T-helper 2 cell treated with Interferon-gamma antibody and Interleukin-4, amounts not matched to agents 5 μg/mL and 100 μg/mL, for 36 hours (primary cell): ENCODE measurements around the gene PIPOX.
"Not testable (repeated sequence)": the region's sequence is repeated elsewhere in the genome, so short reads cannot be mapped to it uniquely, and the experiment has no call there.

ENCODE experiments used
- DNase-seq: peaks from one replicate; pipeline ENCODE4 v3.0.0; 2021; ENCODE audit warnings: low spot score
- H3K27ac Mint-ChIP-seq: one replicate; pipeline ENCODE4 v1.8.0; 2021; ENCODE audit warnings: mild to moderate bottlenecking, mixed read lengths
- H3K27me3 Mint-ChIP-seq: one replicate; pipeline ENCODE4 v1.8.0; 2021; ENCODE audit warnings: low read depth, mixed read lengths
- H3K36me3 Mint-ChIP-seq: one replicate; pipeline ENCODE4 v1.8.0; 2021; ENCODE audit warnings: low read depth, mixed read lengths
- H3K4me1 Mint-ChIP-seq: one replicate; pipeline ENCODE4 v1.8.0; 2021; ENCODE audit warnings: low read depth, mixed read lengths
- H3K4me3 Mint-ChIP-seq: one replicate; pipeline ENCODE4 v1.8.0; 2022; ENCODE audit warnings: mild to moderate bottlenecking, moderate library complexity, mixed read lengths
- H3K9me3 Mint-ChIP-seq: one replicate; pipeline ENCODE4 v1.8.0; 2021; ENCODE audit warnings: mixed read lengths

The PIPOX gene

DNA sequence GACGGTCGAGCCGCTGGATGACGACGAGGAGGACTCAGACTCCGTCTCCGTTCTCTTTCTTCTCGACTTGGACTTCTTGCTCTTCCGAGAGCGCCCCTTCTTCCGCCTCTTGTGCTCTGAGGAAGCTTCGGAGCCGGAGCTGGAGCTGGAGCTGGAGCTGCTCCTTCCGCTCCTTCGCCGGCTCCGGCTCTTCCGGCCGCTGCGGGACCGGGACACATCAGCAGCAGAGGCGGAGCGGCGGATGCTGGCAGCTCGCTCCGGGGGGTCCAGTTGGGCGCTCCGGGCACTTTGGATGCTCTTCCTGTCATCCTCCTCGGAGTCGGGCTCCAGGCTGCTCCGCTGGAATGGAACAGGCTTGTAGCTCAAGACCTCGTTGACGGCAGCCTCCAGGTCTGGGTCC lies 36.9 kb downstream of the PIPOX start:
- Mint-ChIP-seq H3K4me1 (no peaks in the 10 kb centered on the region), H3K36me3 (peaks cover 16% of the 10 kb centered on the region), H3K27me3 (no peaks in the 10 kb centered on the region), H3K4me3 (no peak overlapping the region), H3K27ac (no peak overlapping the region), H3K9me3 (no peaks in the 10 kb centered on the region)
- no peak for DNase-seq

DNA sequence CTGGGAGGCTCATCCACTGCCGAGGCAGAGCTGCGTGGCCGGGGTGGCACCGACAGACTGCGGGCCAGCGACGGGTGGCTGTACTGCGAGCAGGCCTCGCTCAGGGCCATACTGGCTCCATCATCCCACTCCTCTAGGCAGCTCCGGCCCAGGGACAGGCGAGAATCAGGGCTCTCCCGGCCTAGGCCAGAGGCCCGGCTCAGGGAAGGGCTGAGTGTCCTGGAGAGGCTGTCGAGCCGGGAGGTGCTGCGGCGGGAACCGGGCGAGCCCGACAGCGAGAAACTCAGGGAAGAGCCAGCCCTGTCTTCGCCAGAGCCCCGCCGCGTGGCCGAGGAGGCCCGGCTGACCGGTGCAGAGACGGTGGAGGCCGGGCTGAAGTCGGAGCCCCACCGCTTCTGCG lies 37.4 kb downstream of the PIPOX start:
- Mint-ChIP-seq H3K27ac (no peak overlapping the region), H3K27me3 (no peaks in the 10 kb centered on the region), H3K36me3 (peaks cover 16% of the 10 kb centered on the region), H3K9me3 (no peaks in the 10 kb centered on the region), H3K4me3 (no peak overlapping the region), H3K4me1 (no peaks in the 10 kb centered on the region)
- DNase-seq = no peak

DNA sequence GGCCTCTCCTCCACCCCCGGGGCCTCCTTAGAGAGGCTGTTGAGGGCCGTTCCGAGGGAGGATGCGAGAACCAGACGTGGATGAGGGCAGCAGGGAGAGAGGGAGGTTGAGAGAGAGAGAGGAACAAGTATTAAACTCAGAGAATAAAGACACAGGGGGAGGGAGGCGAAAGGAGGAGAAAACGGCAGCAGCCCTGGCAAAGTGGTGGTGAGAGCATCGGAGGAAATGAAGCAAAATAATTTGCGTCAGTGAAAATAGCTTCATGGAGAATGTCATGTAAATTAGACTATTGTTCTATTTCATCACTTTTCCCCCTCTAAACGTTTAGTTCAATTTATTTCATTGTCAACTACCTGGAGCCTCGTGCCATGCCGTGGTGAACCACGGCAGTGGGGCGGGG lies 38.0 kb downstream of the PIPOX start:
- DNase-seq = no peak
- no peak overlapping the region for H3K4me3 Mint-ChIP-seq
- H3K4me1 Mint-ChIP-seq = no peaks in the 10 kb centered on the region
- H3K36me3 Mint-ChIP-seq = peaks cover 16% of the 10 kb centered on the region
- H3K9me3 Mint-ChIP-seq = no peaks in the 10 kb centered on the region
- no peaks in the 10 kb centered on the region for H3K27me3 Mint-ChIP-seq
- H3K27ac Mint-ChIP-seq = no peak overlapping the region

DNA sequence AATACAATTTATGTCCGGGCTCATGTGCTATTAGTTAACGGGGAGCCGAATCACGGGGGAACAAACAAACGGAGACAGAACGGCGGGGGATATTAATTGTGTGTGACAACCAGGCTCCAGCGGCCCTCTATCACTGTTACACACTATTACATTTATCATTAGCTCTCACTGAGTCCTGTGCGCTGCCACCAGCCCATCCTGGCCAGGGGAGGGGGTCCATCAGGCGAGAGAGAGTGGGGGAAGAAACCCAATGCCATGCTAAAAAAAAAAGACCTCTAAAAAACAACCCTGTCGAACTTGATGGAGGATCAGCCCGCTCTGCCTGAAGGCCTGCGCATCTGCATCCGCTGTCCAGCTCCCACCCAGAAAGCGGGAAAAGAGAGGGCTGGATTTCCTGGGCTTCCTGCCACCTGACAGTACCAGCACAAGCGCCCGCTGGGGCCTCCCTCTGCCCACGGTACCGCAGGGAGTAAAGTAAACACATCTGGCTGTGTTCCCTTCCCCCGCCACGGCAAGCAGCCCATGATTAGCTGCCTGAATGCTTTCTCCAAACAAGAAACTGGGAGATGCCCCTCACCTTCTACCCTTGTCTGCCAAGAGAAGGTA lies 41.7 kb downstream of the PIPOX start:
- Mint-ChIP-seq H3K4me3 (no peak overlapping the region), H3K36me3 (peaks cover 27% of the 10 kb centered on the region), H3K27ac (no peak overlapping the region), H3K27me3 (no peaks in the 10 kb centered on the region), H3K4me1 (no peaks in the 10 kb centered on the region), H3K9me3 (no peaks in the 10 kb centered on the region)
- DNase-seq = no peak

DNA sequence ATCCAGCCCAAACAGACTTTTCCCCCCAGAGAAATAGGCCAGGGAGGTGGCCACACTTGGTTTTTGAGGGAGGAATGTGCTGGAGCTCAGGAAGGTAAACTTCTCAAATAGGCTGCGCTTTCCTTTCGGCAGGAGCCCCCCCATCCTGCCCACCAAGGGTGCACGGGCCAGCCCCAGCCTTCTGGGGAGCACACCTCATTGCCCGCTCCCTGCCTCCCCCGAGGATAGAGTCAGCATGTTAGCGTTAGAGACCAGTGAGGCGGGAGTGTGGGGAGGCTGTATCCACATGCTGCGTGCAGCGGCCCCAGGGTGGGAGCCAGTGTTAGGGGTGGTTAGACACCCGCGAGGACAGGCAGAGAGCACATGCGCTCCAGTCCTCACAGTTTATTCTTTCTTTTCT lies 42.3 kb downstream of the PIPOX start:
- Mint-ChIP-seq H3K9me3 (no peaks in the 10 kb centered on the region), H3K4me3 (no peak overlapping the region), H3K4me1 (no peaks in the 10 kb centered on the region), H3K27ac (no peak overlapping the region), H3K27me3 (no peaks in the 10 kb centered on the region), H3K36me3 (peaks cover 29% of the 10 kb centered on the region)
- no peak for DNase-seq

DNA sequence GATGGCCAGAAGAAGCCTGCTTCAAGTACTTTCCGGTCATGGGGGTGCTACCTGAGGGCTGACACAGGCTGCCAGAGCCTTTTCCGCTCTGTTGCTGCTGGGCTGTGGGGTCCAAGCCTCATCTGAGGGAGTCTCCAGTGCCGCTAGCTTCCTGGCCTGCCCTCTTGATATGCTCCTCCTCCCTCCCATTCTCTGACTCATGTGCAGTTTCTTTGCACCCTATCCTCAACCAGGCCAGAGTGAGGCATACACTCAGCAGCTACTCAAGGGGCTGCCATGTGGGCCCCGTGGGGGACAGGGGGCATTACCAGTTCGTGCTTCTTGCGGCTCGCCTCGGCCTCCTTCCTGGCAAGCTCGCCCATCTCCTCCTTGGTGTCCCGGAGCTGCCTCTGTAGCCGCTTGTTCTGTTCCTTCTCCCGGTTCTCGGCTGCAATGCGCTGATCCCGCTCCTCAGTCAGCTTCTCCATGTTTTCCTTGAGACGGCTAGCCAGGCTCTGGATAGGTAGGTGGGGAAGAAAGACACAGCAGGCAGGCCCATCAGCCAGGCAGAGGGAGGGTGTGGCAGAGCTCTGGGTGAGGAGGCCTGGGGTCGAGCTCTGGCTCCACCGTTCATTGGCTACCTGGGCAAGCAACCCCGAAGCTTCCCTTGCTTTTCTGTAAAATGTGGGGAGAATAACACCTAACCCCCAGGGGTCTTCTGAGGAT lies 43.8 kb downstream of the PIPOX start:
- Mint-ChIP-seq H3K4me3 (no peak overlapping the region), H3K9me3 (no peaks in the 10 kb centered on the region), H3K36me3 (peaks cover 23% of the 10 kb centered on the region), H3K4me1 (no peaks in the 10 kb centered on the region), H3K27me3 (no peaks in the 10 kb centered on the region), H3K27ac (no peak overlapping the region)
- DNase-seq = no peak

DNA sequence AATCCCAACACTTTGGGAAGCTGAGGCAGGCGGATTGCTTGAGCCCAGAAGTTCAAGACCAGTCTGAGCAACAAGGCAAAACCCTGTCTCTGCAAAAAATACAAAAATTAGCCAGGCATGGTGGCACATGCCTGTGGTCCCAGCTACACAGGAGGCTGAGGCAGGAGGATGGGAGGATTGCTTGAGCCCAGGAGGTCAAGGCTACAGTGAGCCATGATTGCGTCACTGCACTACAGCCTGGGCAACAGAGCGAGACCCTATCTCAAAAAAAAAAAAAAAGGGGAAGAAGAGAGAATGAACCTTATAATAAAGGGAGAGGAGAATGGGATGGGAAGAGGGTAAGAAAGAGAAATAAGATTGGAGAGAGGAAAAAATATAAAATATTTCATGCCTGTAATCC lies 45.8 kb downstream of the PIPOX start:
- H3K36me3 Mint-ChIP-seq = peaks cover 29% of the 10 kb centered on the region
- not testable (repeated sequence) for H3K9me3 Mint-ChIP-seq, DNase-seq, H3K27ac Mint-ChIP-seq, H3K27me3 Mint-ChIP-seq, H3K4me3 Mint-ChIP-seq, H3K4me1 Mint-ChIP-seq

DNA sequence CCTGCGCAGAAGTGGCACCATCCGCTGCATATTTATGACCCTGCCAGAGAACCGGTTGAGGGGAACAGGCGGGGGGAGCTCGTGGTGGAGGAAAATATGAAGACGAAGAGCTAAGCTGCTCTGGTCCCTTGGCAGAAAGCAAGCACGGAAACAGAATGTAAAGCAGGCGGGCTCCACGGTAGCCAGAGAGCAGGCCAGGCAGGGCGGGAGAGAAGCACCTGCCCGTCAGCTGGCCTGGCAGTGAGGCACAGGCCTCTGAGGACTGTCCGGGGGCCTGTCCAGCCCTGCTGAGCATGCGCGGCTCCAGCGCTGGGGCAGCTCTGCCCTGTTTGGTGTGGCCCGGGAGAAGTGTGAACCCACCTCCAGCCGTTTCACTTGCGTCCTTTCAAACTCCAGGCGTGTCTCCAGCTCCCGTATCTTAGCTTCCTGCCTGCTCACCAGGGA lies 46.7 kb downstream of the PIPOX start:
- no peak for DNase-seq
- Mint-ChIP-seq H3K27me3 (no peaks in the 10 kb centered on the region), H3K36me3 (peaks cover 30% of the 10 kb centered on the region), H3K4me3 (no peak overlapping the region), H3K4me1 (no peaks in the 10 kb centered on the region), H3K27ac (no peak overlapping the region), H3K9me3 (no peaks in the 10 kb centered on the region)

DNA sequence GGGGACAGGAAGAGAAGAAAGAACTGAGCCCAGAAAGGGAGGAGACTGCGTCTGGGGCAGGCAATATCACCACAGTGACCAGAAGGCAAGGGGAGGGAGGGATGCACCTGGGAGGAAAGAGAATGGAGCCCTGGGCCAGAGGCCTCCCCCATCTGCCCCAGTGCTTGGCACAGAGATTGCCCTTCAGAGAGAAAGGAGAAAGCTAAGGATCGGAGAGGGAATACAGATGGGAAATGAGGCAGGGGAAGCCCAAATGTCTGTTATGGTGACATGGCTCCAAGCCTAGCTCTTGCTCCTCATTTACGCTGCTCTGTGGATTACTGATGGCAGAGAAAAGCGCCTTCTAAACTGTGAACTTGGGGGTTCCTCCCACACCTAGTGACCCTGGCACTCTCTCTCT lies 47.2 kb downstream of the PIPOX start:
- no peaks in the 10 kb centered on the region for H3K9me3 Mint-ChIP-seq
- peaks cover 30% of the 10 kb centered on the region for H3K36me3 Mint-ChIP-seq
- DNase-seq = no peak
- no peaks in the 10 kb centered on the region for H3K4me1 Mint-ChIP-seq
- no peak overlapping the region for H3K27ac Mint-ChIP-seq
- H3K27me3 Mint-ChIP-seq = no peaks in the 10 kb centered on the region
- no peak overlapping the region for H3K4me3 Mint-ChIP-seq

DNA sequence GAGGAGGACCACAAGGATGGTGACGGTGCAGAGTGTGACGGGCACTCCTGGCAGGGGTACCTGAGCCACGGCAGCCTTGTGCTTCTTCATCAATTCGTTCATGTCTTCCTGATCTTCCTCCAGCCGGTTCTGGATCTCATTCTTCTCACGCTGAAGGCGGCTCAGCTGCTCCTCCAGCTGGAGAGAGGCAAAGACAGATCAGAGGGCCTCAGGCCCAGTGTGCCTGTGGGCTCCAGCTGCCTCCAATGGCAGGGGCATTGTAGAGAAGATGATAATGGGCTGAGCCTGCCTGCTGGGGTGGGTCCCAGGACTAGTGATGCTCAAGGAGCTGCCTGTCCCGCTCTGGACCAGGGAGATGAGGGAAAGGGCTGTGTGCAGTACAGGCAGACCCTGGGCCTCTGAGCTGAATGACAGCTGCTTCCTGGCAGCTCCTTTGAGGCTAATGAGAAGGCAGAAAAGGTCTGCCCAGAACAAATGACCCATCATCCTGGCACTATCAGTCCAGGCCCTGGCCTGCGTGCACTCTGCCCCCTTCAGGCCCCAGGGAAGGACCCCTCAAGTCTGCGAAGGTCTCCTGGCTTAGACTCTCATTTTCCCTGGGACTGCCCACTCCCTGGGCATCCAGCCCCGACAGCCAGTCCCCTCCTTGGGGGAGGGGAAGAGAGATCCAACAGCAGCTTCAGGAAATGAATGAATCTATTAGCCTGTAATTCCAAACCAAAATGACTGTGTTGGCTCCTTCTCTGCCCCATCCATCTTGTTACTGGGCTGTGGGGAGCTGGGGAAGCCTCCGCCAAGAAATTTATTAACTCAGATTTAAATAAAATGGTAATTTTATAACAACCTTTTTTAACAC lies 48.0 kb downstream of the PIPOX start:
- Mint-ChIP-seq H3K27ac (no peak overlapping the region), H3K27me3 (no peaks in the 10 kb centered on the region), H3K36me3 (peaks cover 35% of the 10 kb centered on the region), H3K4me3 (no peak overlapping the region), H3K9me3 (no peaks in the 10 kb centered on the region), H3K4me1 (no peaks in the 10 kb centered on the region)
- DNase-seq = no peak

DNA sequence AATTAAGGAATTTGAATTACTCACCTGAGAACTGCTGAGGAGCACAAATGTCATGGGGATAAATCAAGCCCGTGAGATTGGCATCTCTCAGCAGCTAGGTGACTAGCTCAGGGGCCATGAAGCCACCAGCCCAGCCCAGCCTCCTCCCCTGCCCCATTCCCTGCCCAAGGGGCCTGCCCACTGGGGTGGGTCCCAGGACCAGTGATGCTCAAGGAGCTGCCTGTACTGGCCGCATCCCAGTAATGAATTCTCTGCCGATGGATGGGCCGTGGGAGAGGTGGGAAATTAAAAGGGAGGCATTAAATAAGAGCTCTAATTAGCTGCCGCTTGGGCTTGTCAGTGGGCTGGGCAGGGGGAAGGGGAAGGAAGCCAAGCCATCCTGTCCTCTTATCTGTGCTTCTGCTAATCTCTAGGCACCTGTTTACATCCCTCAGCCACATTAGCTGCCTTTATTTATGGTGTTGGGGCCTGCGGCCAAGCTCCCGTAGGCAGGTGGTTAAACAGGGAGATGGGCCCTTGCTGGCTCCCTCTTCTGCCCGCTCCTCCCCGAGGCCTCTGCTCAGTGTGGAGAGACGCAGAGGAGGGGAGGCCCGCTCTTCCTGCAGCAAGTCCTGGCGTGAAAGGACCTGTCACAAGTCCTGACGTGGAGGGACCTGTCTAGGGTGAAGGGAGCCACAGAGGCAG lies 48.8 kb downstream of the PIPOX start:
- no peak for DNase-seq
- no peaks in the 10 kb centered on the region for H3K4me1 Mint-ChIP-seq
- H3K36me3 Mint-ChIP-seq = peaks cover 32% of the 10 kb centered on the region
- no peak overlapping the region for H3K27ac Mint-ChIP-seq
- no peak overlapping the region for H3K4me3 Mint-ChIP-seq
- no peaks in the 10 kb centered on the region for H3K27me3 Mint-ChIP-seq
- H3K9me3 Mint-ChIP-seq = no peaks in the 10 kb centered on the region

DNA sequence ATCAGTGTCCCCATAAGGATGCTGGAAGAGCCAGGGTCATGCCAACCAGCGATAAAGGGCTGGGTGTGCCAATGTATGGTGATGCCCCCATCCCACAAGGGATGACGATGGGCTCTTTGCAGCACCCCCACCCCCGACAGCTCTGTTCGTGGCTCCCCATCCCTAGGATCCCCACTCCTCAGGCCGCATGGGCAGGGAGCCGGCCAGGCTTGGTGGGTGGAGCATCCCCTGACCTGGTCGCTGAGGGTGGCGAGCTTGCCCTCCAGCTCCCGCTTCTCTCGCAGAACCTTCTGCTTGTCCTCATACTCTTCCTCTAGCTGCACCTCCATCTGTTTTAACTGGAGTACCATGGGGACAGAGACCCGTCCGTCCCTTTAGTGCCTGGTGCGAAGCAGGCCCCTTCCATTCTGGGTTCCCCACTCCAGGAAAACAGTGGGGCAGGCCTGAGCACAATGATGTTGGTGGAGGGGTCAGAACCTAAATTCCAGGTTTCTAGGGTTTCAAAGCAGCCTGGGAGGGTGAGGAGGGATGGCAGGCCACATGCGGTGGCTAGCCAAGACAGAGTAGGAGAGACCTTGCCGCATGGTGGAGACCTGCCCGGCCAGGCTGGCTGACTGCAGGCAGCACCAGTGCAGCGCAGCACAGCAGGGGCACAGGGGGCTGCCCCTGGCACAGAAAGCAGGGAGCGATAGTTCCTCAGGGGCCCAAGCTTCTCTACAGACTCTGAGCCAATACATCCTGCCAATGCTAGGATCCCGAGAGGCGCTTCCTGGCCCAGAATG lies 50.3 kb downstream of the PIPOX start:
- Mint-ChIP-seq H3K27ac (no peak overlapping the region), H3K9me3 (no peaks in the 10 kb centered on the region), H3K4me1 (no peaks in the 10 kb centered on the region), H3K27me3 (no peaks in the 10 kb centered on the region), H3K36me3 (peaks cover 35% of the 10 kb centered on the region), H3K4me3 (no peak overlapping the region)
- DNase-seq = no peak

DNA sequence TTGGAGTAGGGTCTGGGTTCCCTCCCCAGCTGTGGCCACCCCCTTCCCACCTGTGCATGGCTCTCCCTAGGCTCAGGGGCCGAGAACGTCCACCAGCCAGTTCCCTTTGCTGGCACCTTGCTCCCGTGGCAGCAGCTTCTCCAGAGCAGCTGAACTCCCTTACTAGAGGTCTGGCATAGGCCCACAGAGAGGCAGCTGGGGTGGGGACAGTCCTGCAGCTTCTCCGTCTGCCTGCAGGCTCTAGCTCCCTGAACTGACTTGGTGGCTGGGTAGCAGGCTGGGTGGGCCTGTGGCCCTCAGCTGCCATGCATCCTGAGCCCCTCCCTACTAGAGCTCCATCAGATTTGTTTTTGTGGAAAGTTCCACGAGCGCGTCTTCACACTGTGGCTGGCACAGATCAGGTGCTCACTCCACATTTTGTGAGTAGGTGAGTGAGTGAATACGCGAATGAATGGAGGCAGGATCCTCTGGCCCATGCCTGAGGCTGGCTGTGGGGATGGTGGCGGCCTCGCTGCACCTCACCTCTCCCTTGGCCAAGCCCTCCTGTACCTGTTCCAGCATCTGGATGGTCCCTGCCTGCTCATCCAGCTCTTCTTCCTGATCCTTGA lies 51.3 kb downstream of the PIPOX start:
- Mint-ChIP-seq H3K9me3 (no peaks in the 10 kb centered on the region), H3K27ac (no peak overlapping the region), H3K4me3 (no peak overlapping the region), H3K36me3 (peaks cover 33% of the 10 kb centered on the region), H3K27me3 (no peaks in the 10 kb centered on the region), H3K4me1 (no peaks in the 10 kb centered on the region)
- no peak for DNase-seq
